Endothelial cell of umbilical vein (primary cell): ENCODE results near the gene SUCLG1.

Source experiments
- EZH2 ChIP-seq: IDR thresholded peaks from 2 replicates; pipeline ENCODE4 v1.6.1; 2012; ENCODE audit warnings: borderline replicate concordance, low read depth, mild to moderate bottlenecking, moderate library complexity, low read length, inconsistent platforms; ENCODE audit not compliant: severe bottlenecking
- GATA2 ChIP-seq: IDR thresholded peaks from 2 replicates; pipeline ENCODE4 v1.7.0; 2011; ENCODE audit warnings: low read depth, mild to moderate bottlenecking, moderate library complexity, mixed read lengths, low read length; ENCODE audit not compliant: insufficient read length, insufficient read depth
- MAX ChIP-seq: IDR thresholded peaks from 2 replicates; pipeline ENCODE4 v1.6.1; 2011; ENCODE audit not compliant: insufficient read depth, insufficient read length
- MYC ChIP-seq: IDR thresholded peaks from one replicate; pipeline ENCODE4 v1.6.1; 2011; ENCODE audit warnings: mild to moderate bottlenecking, low read depth, low read length
- POLR2A ChIP-seq: IDR thresholded peaks from 2 replicates; pipeline ENCODE4 v1.6.1; 2012; ENCODE audit warnings: low read depth, mild to moderate bottlenecking, control low read depth, low read length
- TF ChIP-seq, protein P1 (sequence below), 2 donors: IDR thresholded peaks; 1 replicate in 1 of 2; 2 replicates in 1 of 2; pipeline ENCODE4 v1.5.1; 2011; ENCODE audit warnings: low read length in 2 of 2, mild to moderate bottlenecking in 2 of 2, moderate library complexity in 2 of 2, control low read depth in 1 of 2, inconsistent platforms in 1 of 2, low read depth in 1 of 2; ENCODE audit not compliant: insufficient read depth in 1 of 2; ENCODE audit errors: extremely low read depth in 1 of 2

- TF ChIP-seq, protein P1, sequence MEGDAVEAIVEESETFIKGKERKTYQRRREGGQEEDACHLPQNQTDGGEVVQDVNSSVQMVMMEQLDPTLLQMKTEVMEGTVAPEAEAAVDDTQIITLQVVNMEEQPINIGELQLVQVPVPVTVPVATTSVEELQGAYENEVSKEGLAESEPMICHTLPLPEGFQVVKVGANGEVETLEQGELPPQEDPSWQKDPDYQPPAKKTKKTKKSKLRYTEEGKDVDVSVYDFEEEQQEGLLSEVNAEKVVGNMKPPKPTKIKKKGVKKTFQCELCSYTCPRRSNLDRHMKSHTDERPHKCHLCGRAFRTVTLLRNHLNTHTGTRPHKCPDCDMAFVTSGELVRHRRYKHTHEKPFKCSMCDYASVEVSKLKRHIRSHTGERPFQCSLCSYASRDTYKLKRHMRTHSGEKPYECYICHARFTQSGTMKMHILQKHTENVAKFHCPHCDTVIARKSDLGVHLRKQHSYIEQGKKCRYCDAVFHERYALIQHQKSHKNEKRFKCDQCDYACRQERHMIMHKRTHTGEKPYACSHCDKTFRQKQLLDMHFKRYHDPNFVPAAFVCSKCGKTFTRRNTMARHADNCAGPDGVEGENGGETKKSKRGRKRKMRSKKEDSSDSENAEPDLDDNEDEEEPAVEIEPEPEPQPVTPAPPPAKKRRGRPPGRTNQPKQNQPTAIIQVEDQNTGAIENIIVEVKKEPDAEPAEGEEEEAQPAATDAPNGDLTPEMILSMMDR (IDR thresholded peaks at IDR 0.05; ENCODE audit: extremely low read depth in 1 of 2, insufficient read depth in 1 of 2, low read depth in 1 of 2, low read length in 2 of 2), result no peak
- no peak for TF ChIP-seq POLR2A
- no peak for TF ChIP-seq MAX
- TF ChIP-seq EZH2, result no peak
- TF ChIP-seq GATA2, result no peak
- TF ChIP-seq MYC, result no peak
Observed at GRCh38 chr2:84393829-84394228, 65.3 kb downstream of the SUCLG1 start.
